Endothelial cell of umbilical vein (primary cell): ENCODE results near the gene KCNN3. TPM values are rescaled to one million over a fixed set of nuclear protein-coding genes. Genes with fewer than 3 reads are reported as not detected.

Experiments
- BruUV-seq: library from RNA; stranded (reverse); fragments of 400-500 nt; replicated peaks from 2 replicates; lab custom pipeline; 2021; lab: Mats Ljungman, UMichigan
- CTCF ChIA-PET: fragments of 300-600, 350-600 bp; sonication (Branson Sonifier 250); formaldehyde crosslinking; loops from one replicate; lab custom pipeline; 2021; ENCODE audit warnings: antibody characterized with exemption, inconsistent platforms; lab: Charles Lee
- POLR2A ChIA-PET: fragments of 300-600, 350-600 bp; sonication (Branson Sonifier 250); formaldehyde crosslinking; loops from one replicate; lab custom pipeline; 2021; ENCODE audit warnings: antibody characterized with exemption, inconsistent platforms; lab: Charles Lee
- DNase-seq: peaks from one replicate; pipeline ENCODE4 v3.0.0-alpha.2; 2011; ENCODE audit warnings: low read depth, low spot score
- FAIRE-seq: peaks from 2 replicates; lab custom pipeline; 2011; peaks lifted over from hg19 to GRCh38; lab: Jason Lieb, UNC
- H2AFZ ChIP-seq: 2 replicates; pipeline ENCODE4 v1.6.0; 2012; ENCODE audit warnings: low read depth, low read length, control low read depth, inconsistent platforms
- H3K27ac ChIP-seq: 2 replicates; pipeline ENCODE4 v1.5.1; 2011; ENCODE audit warnings: low read depth, mild to moderate bottlenecking, control low read depth, low read length, moderate library complexity; ENCODE audit not compliant: insufficient read depth
- H3K27me3 ChIP-seq, 2 experiments: 2 replicates each; pipeline versions ENCODE4 v1.6.0 to v1.6.1; 2011; ENCODE audit warnings: low read length in 2 of 2, mixed read lengths in 1 of 2; ENCODE audit not compliant: control insufficient read depth in 2 of 2, insufficient read depth in 2 of 2
- H3K36me3 ChIP-seq, 2 experiments: 2 replicates in 1 of 2; 3 replicates in 1 of 2; pipeline ENCODE4 v1.5.1; 2011; ENCODE audit warnings: low read length in 2 of 2, mild to moderate bottlenecking in 1 of 2, moderate library complexity in 1 of 2; ENCODE audit not compliant: control insufficient read depth in 2 of 2, insufficient read depth in 2 of 2; ENCODE audit errors: extremely low read depth in 1 of 2
- H3K4me1 ChIP-seq: 3 replicates; pipeline ENCODE4 v1.5.1; 2011; ENCODE audit warnings: mild to moderate bottlenecking, low read length; ENCODE audit not compliant: control insufficient read depth, insufficient read depth; ENCODE audit errors: extremely low read depth
- H3K4me2 ChIP-seq: 2 replicates; pipeline ENCODE4 v1.6.1; 2011; ENCODE audit warnings: low read length, control low read depth, mixed read lengths; ENCODE audit not compliant: insufficient read depth
- H3K4me3 ChIP-seq, 3 experiments: fragments of 200-600 bp in 1 of 3; sonication (generic), shearing (Covaris generic) in 1 of 3; replicated peaks in 1 of 3; 2 replicates each; pipeline ENCODE4 v1.5.1; 2011 to 2016; ENCODE audit warnings: control low read depth in 3 of 3, low read length in 3 of 3, mild to moderate bottlenecking in 2 of 3, inconsistent platforms in 1 of 3, low read depth in 1 of 3, moderate library complexity in 1 of 3; ENCODE audit not compliant: insufficient read depth in 1 of 3
- H3K79me2 ChIP-seq: 2 replicates; pipeline ENCODE4 v1.6.0; 2012; ENCODE audit warnings: low read length, inconsistent platforms; ENCODE audit not compliant: control insufficient read depth, insufficient read depth
- H3K9ac ChIP-seq: replicated peaks from 2 replicates; pipeline ENCODE3; 2011; ENCODE audit warnings: low read length, control low read depth; ENCODE audit not compliant: insufficient read depth; ENCODE audit errors: extremely low read depth
- H3K9me1 ChIP-seq: replicated peaks from 3 replicates; pipeline ENCODE4 v1.6.0; 2011; ENCODE audit warnings: mild to moderate bottlenecking, low read length; ENCODE audit not compliant: control insufficient read depth, insufficient read depth; ENCODE audit errors: extremely low read depth
- H3K9me3 ChIP-seq: replicated peaks from 2 replicates; pipeline ENCODE4 v1.5.1; 2012; ENCODE audit warnings: low read length, inconsistent platforms; ENCODE audit not compliant: control insufficient read depth, insufficient read depth
- H4K20me1 ChIP-seq: replicated peaks from 2 replicates; pipeline ENCODE3; 2011; ENCODE audit warnings: mild to moderate bottlenecking, low read length; ENCODE audit not compliant: control insufficient read depth, insufficient read depth; ENCODE audit errors: extremely low read depth
- CTCF ChIP-seq, 2 donors: IDR thresholded peaks; 1 replicate in 1 of 2; 2 replicates in 1 of 2; pipeline ENCODE4 v1.5.1; 2011; ENCODE audit warnings: low read length in 2 of 2, mild to moderate bottlenecking in 2 of 2, moderate library complexity in 2 of 2, control low read depth in 1 of 2, inconsistent platforms in 1 of 2, low read depth in 1 of 2; ENCODE audit not compliant: insufficient read depth in 1 of 2; ENCODE audit errors: extremely low read depth in 1 of 2
- EZH2 ChIP-seq: IDR thresholded peaks from 2 replicates; pipeline ENCODE4 v1.6.1; 2012; ENCODE audit warnings: borderline replicate concordance, low read depth, mild to moderate bottlenecking, moderate library complexity, low read length, inconsistent platforms; ENCODE audit not compliant: severe bottlenecking
- FOS ChIP-seq: IDR thresholded peaks from 2 replicates; pipeline ENCODE4 v1.6.1; 2011; ENCODE audit warnings: mild to moderate bottlenecking, low read length, moderate library complexity, borderline replicate concordance; ENCODE audit not compliant: insufficient read depth
- GATA2 ChIP-seq: IDR thresholded peaks from 2 replicates; pipeline ENCODE4 v1.7.0; 2011; ENCODE audit warnings: low read depth, mild to moderate bottlenecking, moderate library complexity, mixed read lengths, low read length; ENCODE audit not compliant: insufficient read length, insufficient read depth
- JUN ChIP-seq: IDR thresholded peaks from 2 replicates; pipeline ENCODE4 v1.6.1; 2011; ENCODE audit warnings: borderline replicate concordance, low read depth; ENCODE audit not compliant: insufficient read length, insufficient read depth
- MAX ChIP-seq: IDR thresholded peaks from 2 replicates; pipeline ENCODE4 v1.6.1; 2011; ENCODE audit not compliant: insufficient read depth, insufficient read length
- MYC ChIP-seq: IDR thresholded peaks from one replicate; pipeline ENCODE4 v1.6.1; 2011; ENCODE audit warnings: mild to moderate bottlenecking, low read depth, low read length
- POLR2A ChIP-seq: IDR thresholded peaks from 2 replicates; pipeline ENCODE4 v1.6.1; 2012; ENCODE audit warnings: low read depth, mild to moderate bottlenecking, control low read depth, low read length
- POLR2AphosphoS5 ChIP-seq: IDR thresholded peaks from 2 replicates; pipeline ENCODE4 v1.6.1; 2012; ENCODE audit warnings: low read depth, mild to moderate bottlenecking, control low read depth, low read length, moderate library complexity; ENCODE audit not compliant: insufficient read depth
- dilution Hi-C: fragments of 300-500 bp; cut with MboI; formaldehyde crosslinking; loops from one replicate; pipeline ENCODE4 v1.15.0; 2019; ENCODE audit warnings: low sequenced_read_pairs; ENCODE audit not compliant: extremely low pct_ligation_motif_present
- intact Hi-C: fragments of 100-400 bp; cut with micrococcal nuclease; formaldehyde crosslinking; loops from one replicate; pipeline ENCODE4 v1.10.0; 2022
- polyA plus RNA-seq, 4 experiments: library from polyadenylated mRNA; depleted of rRNA in 3 of 4; stranded (reverse) in 3 of 4; unstranded in 1 of 4; fragments of >200 nt; gene quantifications; 2 replicates each; pipeline versions ENCODE4 v1.2.1 to v1.2.3, GENCODE V29; 2011 to 2012; ENCODE audit warnings: missing spikeins in 1 of 4
- total RNA-seq: library from RNA; stranded (reverse); gene quantifications from 2 replicates; pipeline ENCODE4 v1.2.3, GENCODE V29; 2021

KCNN3 gene
- total and polyA plus RNA-seq, 2 donors (not counting 3 experiments of a cell fraction or from before 2014, with no cell fraction given), result 0.91 to 1.1 TPM

- no TSS peak for BruUV-seq
- Histone ChIP-seq H3K4me2 (no peak overlapping the region), H3K9me1 (no peaks in the 10 kb centered on the region), H3K4me1 (no peaks in the 10 kb centered on the region), H3K9me3 (no peaks in the 10 kb centered on the region), H3K27ac (no peak overlapping the region), H2AFZ (no peak overlapping the region), H3K79me2 (no peaks in the 10 kb centered on the region), H3K9ac (no peak overlapping the region), H3K4me3 (no peak overlapping the region), H3K36me3 (no peaks in the 10 kb centered on the region), H3K27me3 (peaks cover 0 to 16% of the 10 kb centered on the region in 2 experiments), H4K20me1 (no peaks in the 10 kb centered on the region)
- intact Hi-C loops (no loop called here), dilution Hi-C loops (no loop called here)
- ChIA-PET POLR2A (no interaction called here), CTCF (interaction anchor here (1.0 kb wide), 1 partner anchor 12 kb away, joined by 4 read pairs; no protein-coding TSS in a partner anchor)
- FAIRE-seq (no peak), DNase-seq (no peak)
- no peak for TF ChIP-seq MAX
- no peak for TF ChIP-seq FOS
- no peak for TF ChIP-seq POLR2AphosphoS5
- no peak for TF ChIP-seq MYC
- no peak for TF ChIP-seq EZH2
- TF ChIP-seq GATA2, result no peak
- TF ChIP-seq POLR2A, result no peak
- no peak for TF ChIP-seq JUN
- no peak for TF ChIP-seq CTCF (IDR thresholded peaks at IDR 0.05; ENCODE audit: extremely low read depth in 1 of 2, insufficient read depth in 1 of 2, low read depth in 1 of 2, low read length in 2 of 2)
Measured at GRCh38 chr1:154801234-154802011, 68.7 kb downstream of the KCNN3 start.
